Lung (tissue), 12 donors: ENCODE measurements around the gene TSKU. TPM values are rescaled to one million over a fixed set of nuclear protein-coding genes. Genes with fewer than 3 reads are reported as not detected.

Experiments
- ATAC-seq: fragments of 200-7000 bp; cut with Tn5 transposase; one replicate; pipeline ENCODE4 v1.9.1; 2020; ENCODE audit warnings: moderate number of reproducible peaks; ENCODE audit not compliant: insufficient read depth, low FRiP score
- DNase-seq, 3 donors: peaks; one replicate each; pipeline ENCODE4 v3.0.0-alpha.2; 2013 to 2017
- H3K27ac ChIP-seq, 2 donors: one replicate each; pipeline ENCODE4 v1.5.1; 2013; ENCODE audit warnings: mild to moderate bottlenecking in 2 of 2, moderate library complexity in 2 of 2, control low read depth in 1 of 2, inconsistent platforms in 1 of 2, low read depth in 1 of 2, low read length in 1 of 2
- H3K27me3 ChIP-seq, 3 donors: one replicate each; pipeline ENCODE4 v1.5.1; 2013; ENCODE audit warnings: low read length in 2 of 3; ENCODE audit not compliant: control insufficient read depth in 3 of 3, insufficient read depth in 3 of 3
- H3K36me3 ChIP-seq, 4 donors: one replicate each; pipeline ENCODE4 v1.5.1; 2013; ENCODE audit warnings: low read length in 4 of 4, mild to moderate bottlenecking in 1 of 4, moderate library complexity in 1 of 4; ENCODE audit not compliant: control insufficient read depth in 4 of 4, insufficient read depth in 4 of 4
- H3K4me1 ChIP-seq, 5 donors: one replicate each; pipeline ENCODE4 v1.5.1; 2013; ENCODE audit warnings: low read length in 5 of 5, mild to moderate bottlenecking in 2 of 5, moderate library complexity in 1 of 5; ENCODE audit not compliant: control insufficient read depth in 5 of 5, insufficient read depth in 5 of 5
- H3K4me3 ChIP-seq: one replicate; pipeline ENCODE4 v1.5.1; 2013; ENCODE audit warnings: mild to moderate bottlenecking, control low read depth, moderate library complexity
- H3K9ac ChIP-seq, 2 donors: one replicate each; pipeline ENCODE4 v1.5.1; 2013; ENCODE audit warnings: low read length in 2 of 2, control low read depth in 1 of 2; ENCODE audit not compliant: insufficient read depth in 1 of 2
- H3K9me3 ChIP-seq, 4 donors: one replicate each; pipeline ENCODE4 v1.5.1; 2013; ENCODE audit warnings: low read length in 3 of 4, mild to moderate bottlenecking in 1 of 4, moderate library complexity in 1 of 4; ENCODE audit not compliant: control insufficient read depth in 4 of 4, insufficient read depth in 3 of 4
- CTCF ChIP-seq: IDR thresholded peaks from 2 replicates; pipeline ENCODE4 v1.5.1; 2012; ENCODE audit warnings: mild to moderate bottlenecking; ENCODE audit errors: control extremely low read depth, extremely low read depth
- WGBS, 2 donors: extraction: QIAGEN DNeasy Blood & Tissue Kit; methylation state at CpG; one replicate each; pipeline ENCODE4 v1.1.7; 2013; 5-methylcytosine and 5-hydroxymethylcytosine counted together
- polyA plus RNA-seq, 2 donors: library from polyadenylated mRNA; stranded (reverse); fragments of 200-250 nt; gene quantifications; one replicate each; pipeline ENCODE4 v1.2.1, GENCODE V29; 2013
- total RNA-seq, 2 donors: library from RNA; depleted of rRNA in 1 of 2; stranded (reverse); fragments of >200 nt in 1 of 2; gene quantifications; one replicate each; pipeline ENCODE4 v1.2.1, GENCODE V29; 2014 to 2021
- donor health status: control.
- donor health status: control.
- donor health status: Bipolar disorder and iron deficiency.
- donor health status: healthy.
- donor health status: DM: yes; HTN: yes; CAD: no.

Gene TSKU
- total and polyA plus RNA-seq, 4 donors = 3.7 to 18.6 (median 11.6) TPM

GRCh38 chr11:76762356-76762752, 20.8 kb upstream of the TSKU start:
- Histone ChIP-seq H3K9ac (no peak overlapping the region), H3K27me3 (no peaks in the 10 kb centered on the region), H3K9me3 (no peaks in the 10 kb centered on the region), H3K4me1 (peaks cover 0 to 40% (median 16%) of the 10 kb centered on the region in 5 donors), H3K36me3 (no peaks in the 10 kb centered on the region), H3K4me3 (no peak overlapping the region), H3K27ac (no peak overlapping the region)
- TF ChIP-seq CTCF = no peak
- no peak for DNase-seq
- ATAC-seq = no peak
- 83 to 91% methylated on average over 5 of the region's 5 CpGs for WGBS, 2 donors

GRCh38 chr11:76762867-76763572, 20.1 kb upstream of the TSKU start:
- Histone ChIP-seq H3K27me3 (no peaks in the 10 kb centered on the region), H3K9ac (no peak overlapping the region), H3K4me1 (peaks cover 0 to 44% (median 20%) of the 10 kb centered on the region in 5 donors), H3K36me3 (no peaks in the 10 kb centered on the region), H3K27ac (no peak overlapping the region), H3K4me3 (no peak overlapping the region), H3K9me3 (no peaks in the 10 kb centered on the region)
- DNase-seq = no peak
- 83 to 90% methylated on average over 5 of the region's 5 CpGs for WGBS, 2 donors
- no peak for ATAC-seq
- TF ChIP-seq CTCF = no peak

- Histone ChIP-seq H3K4me1 (peaks cover 0 to 49% (median 23%) of the 10 kb centered on the region in 5 donors), H3K27ac (no peak overlapping the region), H3K9ac (no peak overlapping the region), H3K36me3 (no peaks in the 10 kb centered on the region), H3K9me3 (no peaks in the 10 kb centered on the region), H3K27me3 (no peaks in the 10 kb centered on the region), H3K4me3 (no peak overlapping the region)
- no peak for ATAC-seq
- WGBS, 2 donors = 35 to 58% methylated on average over 5 of the region's 5 CpGs
- TF ChIP-seq CTCF = no peak
- DNase-seq = peak; percentile 82 to 98 (median 96)
Measured at GRCh38 chr11:76763573-76764346, 19.4 kb upstream of the TSKU start.
